HG03457 (cell line): ENCODE results near the gene DDX54.
"Not testable (repeated sequence)": the region's sequence is repeated elsewhere in the genome, so short reads cannot be mapped to it uniquely, and the experiment has no call there.

Source experiments
- ATAC-seq: cut with Tn5 transposase; IDR thresholded peaks from one replicate; pipeline ENCODE4 v1.9.1; 2021; ENCODE audit warnings: moderate number of reproducible peaks; ENCODE audit not compliant: unreplicated experiment

DDX54 gene

GRCh38 chr12:113145720-113146551, 39.3 kb downstream of the DDX54 start:
- no peak for ATAC-seq

DNA sequence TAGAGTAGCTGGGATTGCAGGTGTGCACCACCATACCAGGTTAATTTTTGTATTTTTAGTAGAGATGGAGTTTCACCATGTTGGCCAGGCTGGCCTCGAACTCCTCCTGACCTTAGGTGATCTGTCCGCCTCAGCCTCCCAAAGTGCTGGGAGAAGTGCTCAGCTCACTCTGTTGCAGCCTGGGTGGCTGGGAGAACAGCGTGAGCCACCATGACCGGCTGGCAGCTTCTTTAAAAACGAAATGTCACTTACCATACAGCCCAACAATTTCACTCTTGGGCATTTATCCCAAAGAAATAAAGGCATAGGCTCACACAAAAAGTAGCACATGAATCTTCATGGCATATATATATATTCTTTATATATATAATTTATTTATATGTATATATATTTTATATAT, 40.5 kb downstream of the DDX54 start:
- ATAC-seq: no peak

DNA sequence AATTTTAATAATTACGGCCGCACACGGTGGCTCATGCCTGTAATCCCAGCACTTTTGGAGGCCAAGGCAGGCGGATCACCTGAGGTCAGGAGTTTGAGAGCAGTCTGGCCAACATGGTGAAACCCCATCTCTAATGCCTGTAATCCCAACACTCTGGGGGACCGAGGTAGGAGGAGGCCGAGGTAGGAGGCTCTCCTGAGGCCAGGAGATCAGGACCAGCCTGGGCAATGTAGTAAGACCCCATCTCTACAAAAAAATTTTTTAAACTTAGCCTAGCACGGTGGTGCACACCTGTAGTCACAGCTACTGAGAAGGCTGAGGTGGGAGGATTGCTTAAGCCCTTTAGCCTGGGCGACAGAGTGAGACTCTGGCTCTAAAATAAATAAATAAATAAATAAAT, 41.3 kb downstream of the DDX54 start:
- no peak for ATAC-seq

GRCh38 chr12:113142886-113143332, 42.4 kb downstream of the DDX54 start:
- ATAC-seq: no peak

GRCh38 chr12:113142173-113142885, 42.9 kb downstream of the DDX54 start:
- ATAC-seq: no peak

GRCh38 chr12:113141716-113142115, 43.6 kb downstream of the DDX54 start:
- ATAC-seq: not testable (repeated sequence)

GRCh38 chr12:113140706-113141105, 44.6 kb downstream of the DDX54 start:
- no peak for ATAC-seq

GRCh38 chr12:113138826-113139225, 46.5 kb downstream of the DDX54 start:
- ATAC-seq: no peak

DNA sequence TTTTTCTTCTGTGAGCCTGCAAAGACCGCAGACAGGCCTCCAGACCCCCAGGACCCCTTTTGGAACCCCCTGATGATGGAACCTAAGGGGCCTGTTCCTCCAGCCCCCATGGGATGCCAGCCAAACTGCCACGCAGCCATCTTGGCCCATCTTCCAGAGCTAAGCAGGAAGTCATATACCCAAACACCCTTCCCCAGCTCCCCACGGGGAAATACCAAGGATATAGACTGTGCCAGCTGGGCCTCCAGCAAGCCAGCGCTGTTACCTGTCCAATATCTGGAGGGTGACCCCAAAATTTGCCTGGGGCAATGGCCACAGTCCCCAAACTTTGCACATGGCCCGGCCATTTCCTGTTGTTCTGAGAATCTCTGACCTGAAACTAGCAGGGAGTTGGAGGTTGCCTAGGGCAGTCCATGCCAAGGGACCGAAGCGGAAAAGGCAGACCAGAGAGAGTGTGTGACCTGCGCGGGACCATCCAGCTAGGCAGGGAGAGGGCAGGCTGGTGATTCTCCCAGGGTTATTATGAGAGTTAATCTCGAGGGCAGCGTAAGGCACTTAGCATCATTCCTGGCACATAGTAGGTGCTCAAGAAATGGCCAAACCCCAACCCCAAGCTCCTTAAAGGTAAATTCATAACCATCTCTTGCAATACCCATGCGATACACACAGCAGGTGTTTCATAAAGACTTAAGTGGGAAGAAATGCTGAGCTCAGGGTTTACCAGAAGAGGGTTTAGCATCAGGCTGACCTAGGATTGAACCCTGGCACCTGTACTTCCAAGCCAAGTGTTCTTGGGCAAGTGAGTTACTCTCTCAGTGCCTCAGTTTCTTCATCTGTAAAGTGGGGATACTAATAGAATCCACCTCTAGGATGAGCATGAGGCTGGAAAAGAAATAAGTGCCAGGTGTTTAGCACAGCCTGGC, 47.2 kb downstream of the DDX54 start:
- ATAC-seq: no peak

- no peak for ATAC-seq
Measured at GRCh38 chr12:113136990-113137511, 48.2 kb downstream of the DDX54 start.

GRCh38 chr12:113136128-113136989, 48.9 kb downstream of the DDX54 start:
- ATAC-seq: no peak

DNA sequence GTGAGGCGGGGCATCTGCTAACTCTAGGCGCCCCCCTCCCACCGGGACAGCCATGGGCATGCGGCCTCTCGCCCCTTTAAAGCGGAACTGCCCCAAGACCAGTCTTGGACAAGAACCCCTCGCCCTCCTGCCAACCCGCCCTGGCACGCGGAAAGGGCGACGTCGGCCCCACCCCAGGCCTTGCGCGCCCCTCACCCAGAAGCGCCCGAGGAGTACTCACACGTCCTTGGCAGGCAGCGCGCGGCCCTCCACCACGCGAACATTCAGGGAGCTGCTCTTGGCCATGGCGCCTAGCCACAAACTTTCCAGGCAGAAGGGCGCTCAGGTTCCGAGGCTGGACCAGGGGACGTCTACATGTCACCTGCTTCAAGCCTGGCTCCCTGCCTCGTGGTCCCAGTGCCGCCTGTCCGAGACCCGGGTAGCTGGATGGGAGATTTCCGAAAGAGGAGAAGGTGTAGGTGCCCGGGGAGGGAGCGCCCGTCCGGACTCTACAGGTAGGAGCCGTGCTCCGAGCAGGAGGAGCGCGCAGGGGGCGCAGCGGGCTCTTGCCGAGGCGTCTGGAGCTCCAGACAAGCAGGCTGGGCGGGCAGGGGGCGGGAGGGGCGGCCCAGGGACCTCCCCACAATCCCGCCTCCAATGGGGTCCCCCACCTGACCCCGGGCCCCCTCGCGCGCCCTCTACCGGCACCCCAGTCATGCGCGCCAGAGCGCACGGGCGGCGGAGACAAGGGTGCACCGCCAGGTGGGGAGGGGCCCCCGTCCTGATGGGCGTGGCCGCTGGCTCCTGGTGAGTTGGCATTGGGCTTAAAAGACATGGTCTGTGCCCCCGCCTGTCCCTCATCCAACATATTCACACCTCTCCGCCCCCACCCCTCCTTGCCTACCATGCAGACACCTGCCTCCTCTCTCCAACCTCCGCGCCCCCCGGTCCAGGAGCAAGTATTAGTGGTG, 49.8 kb downstream of the DDX54 start, which contains the start of gene RASAL1:
Gene RASAL1 (minus strand): TSS at position 584 of the 950 bp plus-strand sequence. CDS start 299 bp downstream, at position 285.
- ATAC-seq: no peak

- no peak for ATAC-seq
Measured at GRCh38 chr12:113134521-113134951, 50.7 kb downstream of the DDX54 start.

GRCh38 chr12:113134071-113134470, 51.2 kb downstream of the DDX54 start:
- ATAC-seq: no peak

GRCh38 chr12:113133666-113134065, 51.6 kb downstream of the DDX54 start:
- no peak for ATAC-seq

- no peak for ATAC-seq
Measured at GRCh38 chr12:113133036-113133435, 52.2 kb downstream of the DDX54 start.

- ATAC-seq: no peak
Measured at GRCh38 chr12:113131556-113131955, 53.7 kb downstream of the DDX54 start.

DNA sequence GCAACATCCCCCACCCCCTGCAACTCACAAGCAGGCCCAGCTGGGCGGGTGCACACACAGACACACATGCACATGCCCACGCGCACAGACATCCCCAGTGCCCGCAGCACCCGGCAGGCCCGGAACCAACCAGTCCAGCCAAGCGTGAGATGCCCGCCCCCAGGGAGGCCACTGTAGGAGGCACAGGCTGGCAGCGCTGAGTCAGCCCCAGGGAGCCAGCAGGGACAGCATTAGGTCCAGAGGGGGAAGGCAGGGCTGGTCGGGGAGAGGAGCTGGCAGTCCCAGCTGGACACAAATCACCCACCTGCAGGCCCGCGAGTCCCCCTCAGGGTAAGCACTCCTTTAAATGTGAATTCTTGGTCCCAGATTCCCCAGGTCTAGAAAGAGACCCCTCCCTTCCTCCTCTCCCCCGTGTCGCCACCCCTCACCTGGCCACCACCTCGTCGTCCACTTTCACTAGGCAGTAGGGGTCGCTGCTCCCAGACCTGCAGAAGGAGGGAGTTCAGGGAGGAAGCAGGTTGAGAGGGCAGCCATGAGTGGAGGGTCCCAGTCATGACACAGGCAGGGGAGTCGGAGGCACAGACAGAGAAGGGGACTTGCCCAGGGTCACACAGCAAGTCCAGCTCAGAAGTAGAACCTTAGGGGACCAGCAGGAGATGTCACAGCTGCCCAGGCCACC, 54.7 kb downstream of the DDX54 start:
- no peak for ATAC-seq
